Measurements from ENCODE around the gene SVBP.

The SVBP gene

GRCh38 chr1:42765269-42765668 lies 51.9 kb downstream of the SVBP start:
- no peak for DNase-seq (ENCODE audit: low spot score)

- no peak for DNase-seq (ENCODE audit: low spot score)
These were observed 54.9 kb downstream of the SVBP start for GRCh38 chr1:42762269-42762668.

- no peak for DNase-seq (ENCODE audit: low spot score)
These were observed 55.6 kb downstream of the SVBP start for GRCh38 chr1:42761567-42761966.

DNA sequence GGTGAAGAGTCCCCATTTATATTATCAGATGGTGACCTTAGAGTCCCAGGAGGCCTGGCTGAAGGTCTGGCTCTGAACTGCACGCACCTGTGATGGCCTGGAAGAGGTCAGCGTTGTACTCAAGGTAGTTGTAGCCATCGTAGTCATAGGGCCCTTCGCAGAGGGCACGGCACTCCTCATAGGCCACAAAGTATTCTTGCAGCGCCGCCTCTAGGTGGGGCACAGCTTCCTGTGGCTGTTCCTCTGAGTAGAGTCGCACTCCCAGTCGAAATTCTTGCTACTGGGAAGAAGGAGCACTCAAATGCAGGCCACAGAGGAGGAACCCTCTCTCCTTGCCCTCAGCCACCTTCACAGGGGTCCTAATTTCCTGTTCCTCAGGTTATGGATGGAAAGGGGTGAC lies 58.1 kb downstream of the SVBP start:
- no peak for DNase-seq (ENCODE audit: low spot score)

- DNase-seq (ENCODE audit: low spot score), result no peak
These were observed 58.6 kb downstream of the SVBP start for GRCh38 chr1:42758641-42759040.

- no peak for DNase-seq (ENCODE audit: low spot score)
These were observed 59.3 kb downstream of the SVBP start for GRCh38 chr1:42757892-42758275.

Data from GM03348 (cell line).